Measurements from ENCODE around the gene AKR1C4.

GRCh38 chr10:5259132-5259951 is 62.7 kb downstream of the AKR1C4 start:
- TF ChIP-seq, protein P1, sequence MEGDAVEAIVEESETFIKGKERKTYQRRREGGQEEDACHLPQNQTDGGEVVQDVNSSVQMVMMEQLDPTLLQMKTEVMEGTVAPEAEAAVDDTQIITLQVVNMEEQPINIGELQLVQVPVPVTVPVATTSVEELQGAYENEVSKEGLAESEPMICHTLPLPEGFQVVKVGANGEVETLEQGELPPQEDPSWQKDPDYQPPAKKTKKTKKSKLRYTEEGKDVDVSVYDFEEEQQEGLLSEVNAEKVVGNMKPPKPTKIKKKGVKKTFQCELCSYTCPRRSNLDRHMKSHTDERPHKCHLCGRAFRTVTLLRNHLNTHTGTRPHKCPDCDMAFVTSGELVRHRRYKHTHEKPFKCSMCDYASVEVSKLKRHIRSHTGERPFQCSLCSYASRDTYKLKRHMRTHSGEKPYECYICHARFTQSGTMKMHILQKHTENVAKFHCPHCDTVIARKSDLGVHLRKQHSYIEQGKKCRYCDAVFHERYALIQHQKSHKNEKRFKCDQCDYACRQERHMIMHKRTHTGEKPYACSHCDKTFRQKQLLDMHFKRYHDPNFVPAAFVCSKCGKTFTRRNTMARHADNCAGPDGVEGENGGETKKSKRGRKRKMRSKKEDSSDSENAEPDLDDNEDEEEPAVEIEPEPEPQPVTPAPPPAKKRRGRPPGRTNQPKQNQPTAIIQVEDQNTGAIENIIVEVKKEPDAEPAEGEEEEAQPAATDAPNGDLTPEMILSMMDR (IDR thresholded peaks at IDR 0.05) = no peak
- TF ChIP-seq EZH2 (IDR thresholded peaks at IDR 0.05) (no peak), EZH2phosphoT487 (IDR thresholded peaks at IDR 0.05) (no peak)
